B cell (primary cell): ENCODE data around the gene LSM5.

ENCODE experiments used
- EZH2 ChIP-seq: IDR thresholded peaks from 2 replicates; pipeline ENCODE4 v1.6.1; 2012; ENCODE audit warnings: borderline replicate concordance, low read depth, mild to moderate bottlenecking, moderate library complexity, low read length; ENCODE audit not compliant: insufficient read depth, poor library complexity, severe bottlenecking
- TF ChIP-seq, protein P1 (sequence below): fragments of 200-600 bp; IDR thresholded peaks from one replicate; pipeline ENCODE4 v1.8.0; 2022; ENCODE audit warnings: antibody characterized with exemption, mild to moderate bottlenecking

DNA sequence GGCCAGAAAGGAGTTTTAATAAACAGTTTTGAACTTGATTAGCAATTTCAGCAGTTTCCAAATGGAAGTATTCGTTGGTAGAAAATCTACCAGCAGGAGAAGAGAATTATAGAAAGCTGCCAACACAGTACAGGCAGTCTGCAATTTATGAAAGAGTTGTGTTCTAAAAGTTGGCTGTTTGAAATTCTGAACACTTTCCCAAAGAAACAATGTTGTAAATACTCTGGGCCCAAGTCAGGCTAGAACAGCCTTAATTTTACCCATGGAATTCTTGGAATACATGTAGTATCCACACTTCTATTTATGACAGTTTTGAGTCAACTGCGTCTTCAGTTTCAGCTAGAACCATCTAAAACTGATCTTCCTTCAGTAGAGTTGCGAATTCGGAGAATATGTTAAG, 47.6 kb upstream of the LSM5 start:
- TF ChIP-seq, protein P1, sequence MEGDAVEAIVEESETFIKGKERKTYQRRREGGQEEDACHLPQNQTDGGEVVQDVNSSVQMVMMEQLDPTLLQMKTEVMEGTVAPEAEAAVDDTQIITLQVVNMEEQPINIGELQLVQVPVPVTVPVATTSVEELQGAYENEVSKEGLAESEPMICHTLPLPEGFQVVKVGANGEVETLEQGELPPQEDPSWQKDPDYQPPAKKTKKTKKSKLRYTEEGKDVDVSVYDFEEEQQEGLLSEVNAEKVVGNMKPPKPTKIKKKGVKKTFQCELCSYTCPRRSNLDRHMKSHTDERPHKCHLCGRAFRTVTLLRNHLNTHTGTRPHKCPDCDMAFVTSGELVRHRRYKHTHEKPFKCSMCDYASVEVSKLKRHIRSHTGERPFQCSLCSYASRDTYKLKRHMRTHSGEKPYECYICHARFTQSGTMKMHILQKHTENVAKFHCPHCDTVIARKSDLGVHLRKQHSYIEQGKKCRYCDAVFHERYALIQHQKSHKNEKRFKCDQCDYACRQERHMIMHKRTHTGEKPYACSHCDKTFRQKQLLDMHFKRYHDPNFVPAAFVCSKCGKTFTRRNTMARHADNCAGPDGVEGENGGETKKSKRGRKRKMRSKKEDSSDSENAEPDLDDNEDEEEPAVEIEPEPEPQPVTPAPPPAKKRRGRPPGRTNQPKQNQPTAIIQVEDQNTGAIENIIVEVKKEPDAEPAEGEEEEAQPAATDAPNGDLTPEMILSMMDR, result no peak
- no peak for TF ChIP-seq EZH2
